Loucy (cell line): ENCODE results near the gene SPOCK1.

Source experiments
- CTCF ChIP-seq: fragments of 200-600 bp; sonication (generic); conservative IDR thresholded peaks from 2 replicates; pipeline ENCODE4 v1.5.1; 2014; ENCODE audit warnings: mild to moderate bottlenecking, antibody characterized with exemption, low read length
- EZH2phosphoT487 ChIP-seq: fragments of 200-600 bp; IDR thresholded peaks from 2 replicates; pipeline ENCODE4 v1.6.1; 2018; ENCODE audit warnings: antibody characterized with exemption, mild to moderate bottlenecking, moderate library complexity, borderline replicate concordance

DNA sequence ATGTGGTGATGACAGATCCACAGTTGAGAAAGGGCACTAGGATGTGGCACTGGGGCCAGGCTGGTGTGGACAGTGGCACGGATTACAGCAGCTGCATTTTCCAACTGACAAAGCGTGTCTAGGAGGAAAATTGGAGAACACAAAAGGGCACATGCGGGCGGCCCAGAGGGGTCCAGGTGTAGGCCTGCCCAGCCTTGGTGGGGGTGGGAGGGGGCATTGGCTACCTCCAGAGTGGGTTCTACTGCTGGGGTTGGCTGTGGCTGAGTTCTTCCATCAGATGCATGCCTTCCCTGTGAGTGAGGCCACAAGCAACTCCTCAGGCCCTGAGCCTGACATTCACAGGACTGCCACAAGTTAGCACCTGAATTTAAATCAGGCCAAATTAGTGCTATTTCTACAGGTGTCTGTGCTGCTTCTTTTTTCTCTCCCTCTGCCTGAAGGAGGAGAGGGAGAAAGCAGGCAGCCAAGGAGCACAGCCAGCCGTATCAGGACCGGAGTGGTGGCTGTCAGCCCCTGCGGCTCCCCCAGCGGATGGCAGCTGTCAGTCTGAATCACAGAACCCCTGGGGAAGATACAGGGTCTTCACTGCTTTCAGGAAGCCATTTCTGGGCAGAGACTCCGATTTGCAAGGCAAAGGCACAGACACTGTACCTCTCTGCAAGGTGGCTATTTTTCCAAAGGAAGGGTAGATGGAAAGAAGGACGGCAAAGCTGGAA lies 464.2 kb downstream of the SPOCK1 start:
- TF ChIP-seq CTCF (no peak), EZH2phosphoT487 (no peak)
